Endothelial cell of umbilical vein (primary cell): ENCODE data around the gene RBM20. TPM values are rescaled to one million over a fixed set of nuclear protein-coding genes. Genes with fewer than 3 reads are reported as not detected.

Experiments
- BruUV-seq: library from RNA; stranded (reverse); fragments of 400-500 nt; replicated peaks from 2 replicates; lab custom pipeline; 2021; lab: Mats Ljungman, UMichigan
- CTCF ChIA-PET: fragments of 300-600, 350-600 bp; sonication (Branson Sonifier 250); formaldehyde crosslinking; loops from one replicate; lab custom pipeline; 2021; ENCODE audit warnings: antibody characterized with exemption, inconsistent platforms; lab: Charles Lee
- POLR2A ChIA-PET: fragments of 300-600, 350-600 bp; sonication (Branson Sonifier 250); formaldehyde crosslinking; loops from one replicate; lab custom pipeline; 2021; ENCODE audit warnings: antibody characterized with exemption, inconsistent platforms; lab: Charles Lee
- DNase-seq: peaks from one replicate; pipeline ENCODE4 v3.0.0-alpha.2; 2011; ENCODE audit warnings: low read depth, low spot score
- FAIRE-seq: peaks from 2 replicates; lab custom pipeline; 2011; peaks lifted over from hg19 to GRCh38; lab: Jason Lieb, UNC
- H2AFZ ChIP-seq: 2 replicates; pipeline ENCODE4 v1.6.0; 2012; ENCODE audit warnings: low read depth, low read length, control low read depth, inconsistent platforms
- H3K27ac ChIP-seq: 2 replicates; pipeline ENCODE4 v1.5.1; 2011; ENCODE audit warnings: low read depth, mild to moderate bottlenecking, control low read depth, low read length, moderate library complexity; ENCODE audit not compliant: insufficient read depth
- H3K27me3 ChIP-seq, 2 experiments: 2 replicates each; pipeline versions ENCODE4 v1.6.0 to v1.6.1; 2011; ENCODE audit warnings: low read length in 2 of 2, mixed read lengths in 1 of 2; ENCODE audit not compliant: control insufficient read depth in 2 of 2, insufficient read depth in 2 of 2
- H3K36me3 ChIP-seq, 2 experiments: 2 replicates in 1 of 2; 3 replicates in 1 of 2; pipeline ENCODE4 v1.5.1; 2011; ENCODE audit warnings: low read length in 2 of 2, mild to moderate bottlenecking in 1 of 2, moderate library complexity in 1 of 2; ENCODE audit not compliant: control insufficient read depth in 2 of 2, insufficient read depth in 2 of 2; ENCODE audit errors: extremely low read depth in 1 of 2
- H3K4me1 ChIP-seq: 3 replicates; pipeline ENCODE4 v1.5.1; 2011; ENCODE audit warnings: mild to moderate bottlenecking, low read length; ENCODE audit not compliant: control insufficient read depth, insufficient read depth; ENCODE audit errors: extremely low read depth
- H3K4me2 ChIP-seq: 2 replicates; pipeline ENCODE4 v1.6.1; 2011; ENCODE audit warnings: low read length, control low read depth, mixed read lengths; ENCODE audit not compliant: insufficient read depth
- H3K4me3 ChIP-seq, 3 experiments: fragments of 200-600 bp in 1 of 3; sonication (generic), shearing (Covaris generic) in 1 of 3; replicated peaks in 1 of 3; 2 replicates each; pipeline ENCODE4 v1.5.1; 2011 to 2016; ENCODE audit warnings: control low read depth in 3 of 3, low read length in 3 of 3, mild to moderate bottlenecking in 2 of 3, inconsistent platforms in 1 of 3, low read depth in 1 of 3, moderate library complexity in 1 of 3; ENCODE audit not compliant: insufficient read depth in 1 of 3
- H3K79me2 ChIP-seq: 2 replicates; pipeline ENCODE4 v1.6.0; 2012; ENCODE audit warnings: low read length, inconsistent platforms; ENCODE audit not compliant: control insufficient read depth, insufficient read depth
- H3K9ac ChIP-seq: replicated peaks from 2 replicates; pipeline ENCODE3; 2011; ENCODE audit warnings: low read length, control low read depth; ENCODE audit not compliant: insufficient read depth; ENCODE audit errors: extremely low read depth
- H3K9me1 ChIP-seq: replicated peaks from 3 replicates; pipeline ENCODE4 v1.6.0; 2011; ENCODE audit warnings: mild to moderate bottlenecking, low read length; ENCODE audit not compliant: control insufficient read depth, insufficient read depth; ENCODE audit errors: extremely low read depth
- H3K9me3 ChIP-seq: replicated peaks from 2 replicates; pipeline ENCODE4 v1.5.1; 2012; ENCODE audit warnings: low read length, inconsistent platforms; ENCODE audit not compliant: control insufficient read depth, insufficient read depth
- H4K20me1 ChIP-seq: replicated peaks from 2 replicates; pipeline ENCODE3; 2011; ENCODE audit warnings: mild to moderate bottlenecking, low read length; ENCODE audit not compliant: control insufficient read depth, insufficient read depth; ENCODE audit errors: extremely low read depth
- CTCF ChIP-seq, 2 donors: IDR thresholded peaks; 1 replicate in 1 of 2; 2 replicates in 1 of 2; pipeline ENCODE4 v1.5.1; 2011; ENCODE audit warnings: low read length in 2 of 2, mild to moderate bottlenecking in 2 of 2, moderate library complexity in 2 of 2, control low read depth in 1 of 2, inconsistent platforms in 1 of 2, low read depth in 1 of 2; ENCODE audit not compliant: insufficient read depth in 1 of 2; ENCODE audit errors: extremely low read depth in 1 of 2
- MYC ChIP-seq: IDR thresholded peaks from one replicate; pipeline ENCODE4 v1.6.1; 2011; ENCODE audit warnings: mild to moderate bottlenecking, low read depth, low read length
- dilution Hi-C: fragments of 300-500 bp; cut with MboI; formaldehyde crosslinking; loops from one replicate; pipeline ENCODE4 v1.15.0; 2019; ENCODE audit warnings: low sequenced_read_pairs; ENCODE audit not compliant: extremely low pct_ligation_motif_present
- intact Hi-C: fragments of 100-400 bp; cut with micrococcal nuclease; formaldehyde crosslinking; loops from one replicate; pipeline ENCODE4 v1.10.0; 2022
- polyA plus RNA-seq, 4 experiments: library from polyadenylated mRNA; depleted of rRNA in 3 of 4; stranded (reverse) in 3 of 4; unstranded in 1 of 4; fragments of >200 nt; gene quantifications; 2 replicates each; pipeline versions ENCODE4 v1.2.1 to v1.2.3, GENCODE V29; 2011 to 2012; ENCODE audit warnings: missing spikeins in 1 of 4
- total RNA-seq: library from RNA; stranded (reverse); gene quantifications from 2 replicates; pipeline ENCODE4 v1.2.3, GENCODE V29; 2021

The RBM20 gene
- total and polyA plus RNA-seq, 2 donors (not counting 3 experiments of a cell fraction or from before 2014, with no cell fraction given): 0.04 TPM; not detected in 1

- BruUV-seq: no TSS peak
- no peak overlapping the region for H3K9ac ChIP-seq
These were observed 37.0 kb downstream of the RBM20 start for GRCh38 chr10:110681023-110681681.

More at GRCh38 chr10:110681023-110681681, 37.0 kb downstream of the RBM20 start:
- Histone ChIP-seq H3K27me3 (peaks cover 6 to 9% of the 10 kb centered on the region in 2 experiments), H3K9me3 (no peaks in the 10 kb centered on the region), H4K20me1 (no peaks in the 10 kb centered on the region), H3K79me2 (no peaks in the 10 kb centered on the region), H3K4me2 (no peak overlapping the region), H3K4me3 (no peak overlapping the region), H3K4me1 (no peaks in the 10 kb centered on the region), H2AFZ (no peak overlapping the region), H3K9me1 (no peaks in the 10 kb centered on the region), H3K36me3 (no peaks in the 10 kb centered on the region), H3K27ac (no peak overlapping the region)
- peak; percentile 56 to 67 for TF ChIP-seq CTCF (IDR thresholded peaks at IDR 0.05; ENCODE audit: extremely low read depth in 1 of 2, insufficient read depth in 1 of 2, low read depth in 1 of 2, low read length in 2 of 2)
- TF ChIP-seq MYC: no peak
- dilution Hi-C loops: no loop called here
- DNase-seq (peak; percentile 33), FAIRE-seq (peak; percentile 63)
- ChIA-PET CTCF (interaction anchor here (0.7 to 3.7 kb wide), 7 partner anchors 9 to 370 kb away, joined by 3 to 20 read pairs (median 5); no protein-coding TSS in a partner anchor), POLR2A (no interaction called here)
- intact Hi-C loops: loop anchor here (1.0 kb wide), 1 partner anchor 71 kb away; no protein-coding TSS in a partner anchor
